HG03196 (cell line): ENCODE results near the gene CALN1.
"Not testable (repeated sequence)": the region's sequence is repeated elsewhere in the genome, so short reads cannot be mapped to it uniquely, and the experiment has no call there.

Experiments used
- ATAC-seq: cut with Tn5 transposase; IDR thresholded peaks from one replicate; pipeline ENCODE4 v1.9.1; 2021; ENCODE audit not compliant: unreplicated experiment

The CALN1 gene

DNA sequence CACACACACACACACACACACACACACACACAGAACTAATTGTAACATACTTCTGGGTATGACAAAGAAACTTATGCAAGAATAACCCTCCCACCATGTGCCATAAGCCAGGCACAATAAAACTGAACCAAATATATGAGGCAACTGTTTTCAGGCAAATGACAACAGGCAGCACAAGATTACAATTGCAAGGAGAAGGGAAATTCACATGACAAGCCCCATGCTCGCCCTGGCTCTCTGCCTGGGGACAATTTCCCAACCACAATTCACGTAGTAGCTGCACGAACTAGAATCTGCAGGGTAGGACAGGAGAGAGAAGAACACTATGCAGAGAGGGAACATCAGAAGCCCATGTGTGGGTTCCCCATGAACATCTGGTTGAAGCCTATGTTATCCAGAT, 143.3 kb downstream of the CALN1 start:
- no peak for ATAC-seq

DNA sequence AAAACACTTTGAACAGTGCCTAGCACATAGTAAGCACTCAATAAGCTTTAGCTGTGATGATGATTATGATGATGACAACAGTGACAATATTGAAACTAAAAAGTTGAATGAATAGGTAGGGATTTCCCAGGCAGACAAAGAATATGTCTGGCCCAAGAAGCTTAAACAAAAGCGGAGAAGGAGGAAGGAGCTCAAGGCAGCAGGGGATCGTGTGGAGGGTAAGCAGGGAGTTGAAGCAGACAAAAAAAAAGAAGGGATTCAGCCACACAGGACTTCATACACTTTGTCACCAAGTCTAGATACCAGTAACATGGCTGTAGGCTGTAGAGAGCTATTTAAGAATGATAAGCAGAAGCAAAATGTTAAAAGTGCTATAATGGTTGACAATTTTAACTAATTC, 144.0 kb downstream of the CALN1 start:
- no peak for ATAC-seq

DNA sequence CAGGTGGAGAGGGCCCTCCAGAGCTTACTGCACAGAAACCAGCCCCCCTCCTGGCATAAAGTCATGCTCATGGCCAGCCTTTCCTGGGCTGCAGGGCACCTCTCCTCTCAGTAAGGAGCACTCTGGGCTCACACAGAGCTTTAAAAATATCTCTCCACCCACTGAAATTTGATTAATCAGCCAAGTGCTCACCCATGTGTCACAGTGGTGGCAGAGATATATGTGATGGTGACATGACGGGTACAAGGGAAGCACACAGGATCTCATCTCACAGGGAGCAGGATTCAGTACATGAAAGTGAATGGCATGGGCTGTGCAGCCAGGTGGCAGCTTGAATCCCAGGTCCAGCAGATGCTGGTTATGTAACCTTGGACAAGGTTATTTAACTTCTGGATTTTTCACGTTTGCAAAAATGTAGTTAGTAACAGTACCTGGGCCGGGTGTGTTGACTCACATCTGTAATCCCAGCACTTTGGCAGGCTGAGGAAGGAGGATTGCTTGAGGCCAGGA, 144.8 kb downstream of the CALN1 start:
- no peak for ATAC-seq

DNA sequence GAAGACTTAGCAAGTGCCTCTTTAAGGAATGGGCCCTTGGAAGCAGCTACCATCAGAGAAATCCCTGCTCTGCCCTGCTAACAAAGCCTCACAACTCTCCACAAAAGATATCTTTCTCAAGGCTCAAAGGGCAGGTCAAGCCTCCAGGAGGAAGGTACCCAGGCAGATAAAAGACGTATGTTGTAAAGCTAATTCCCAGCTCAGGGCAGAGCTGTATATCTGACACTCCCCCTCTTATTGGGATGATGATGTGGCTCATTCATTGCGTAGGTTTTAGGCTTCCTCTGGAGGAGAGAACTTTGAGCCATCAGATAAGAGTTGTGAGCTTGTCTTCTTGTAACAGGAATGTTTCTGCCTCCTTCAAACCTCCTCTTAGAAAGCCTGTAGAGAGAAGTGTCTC, 145.4 kb downstream of the CALN1 start:
- ATAC-seq, result no peak

DNA sequence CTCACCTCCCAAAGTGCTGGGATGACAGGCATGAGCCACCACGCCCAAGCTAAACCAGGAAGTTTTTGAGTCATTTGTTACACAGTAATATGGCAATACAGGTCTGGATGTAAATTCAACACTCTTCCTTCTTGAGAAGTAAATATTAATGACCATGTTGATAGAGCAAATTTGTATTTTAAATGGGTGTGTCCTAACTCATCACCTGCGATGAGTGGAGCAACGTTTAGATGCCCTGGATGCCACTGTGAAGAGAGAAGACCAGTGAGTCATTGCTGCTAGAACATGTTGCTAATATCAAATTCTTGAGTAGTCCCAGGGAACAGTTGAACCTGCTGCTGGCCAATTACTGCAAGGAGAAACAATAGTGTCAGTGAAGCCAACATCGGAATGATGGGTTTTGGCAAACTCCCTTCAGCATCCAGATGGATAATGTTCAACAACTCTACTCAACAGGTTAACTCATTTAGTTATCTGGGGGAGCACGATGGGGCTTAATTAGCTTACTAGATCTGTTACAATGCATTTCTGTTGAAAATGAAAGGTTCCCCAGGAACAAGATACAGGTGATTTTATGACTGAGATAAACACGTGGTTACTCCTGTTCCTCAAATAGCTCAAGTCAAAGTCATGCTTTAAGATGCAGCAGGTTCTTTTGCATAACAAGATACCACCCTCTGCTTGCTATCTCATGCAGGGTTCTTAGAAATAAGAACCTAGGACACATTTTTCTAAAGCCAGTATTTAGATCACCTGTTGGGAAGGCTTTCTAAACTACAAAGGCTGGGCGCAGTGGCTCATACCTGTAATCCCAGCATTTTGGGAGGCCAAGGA, 146.8 kb downstream of the CALN1 start:
- ATAC-seq, result no peak

DNA sequence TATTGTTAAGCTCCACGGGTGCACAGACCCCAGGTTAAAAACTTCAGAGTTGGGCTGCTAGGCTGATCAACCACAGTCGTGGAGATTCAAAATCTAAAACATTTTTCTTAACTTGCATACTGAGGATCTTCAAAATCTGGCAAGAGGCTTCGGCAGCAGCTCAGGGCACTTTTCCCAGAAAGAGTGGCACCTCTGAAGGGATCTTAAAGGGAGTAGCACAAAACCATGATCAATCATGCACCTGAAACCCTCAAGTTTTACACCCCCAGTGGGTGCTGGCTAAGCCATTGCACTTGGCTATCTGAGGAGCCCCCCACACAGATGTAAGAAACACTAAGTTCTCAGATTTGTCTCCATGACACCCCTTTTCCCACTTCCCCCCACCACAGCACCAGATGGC, 151.7 kb downstream of the CALN1 start:
- ATAC-seq, result no peak

DNA sequence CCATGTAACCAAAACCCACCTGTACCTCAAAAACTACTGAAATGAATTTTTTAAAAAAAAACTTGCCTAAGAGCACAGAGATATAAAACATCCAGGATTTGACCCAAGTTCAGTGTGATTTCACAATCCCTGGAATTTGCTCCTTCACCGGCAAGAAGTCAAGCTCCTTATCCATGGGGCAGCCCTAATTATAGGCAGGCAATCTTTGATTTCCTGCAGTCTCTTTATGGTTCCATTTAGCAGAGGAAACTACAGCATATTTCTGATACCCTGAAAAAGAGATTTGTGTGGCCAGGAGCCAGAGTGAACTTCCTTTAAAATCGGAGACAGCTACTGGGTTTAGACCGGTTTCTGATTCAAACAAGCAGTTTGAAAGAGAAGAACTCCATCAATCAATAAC, 154.1 kb downstream of the CALN1 start:
- ATAC-seq, result no peak

DNA sequence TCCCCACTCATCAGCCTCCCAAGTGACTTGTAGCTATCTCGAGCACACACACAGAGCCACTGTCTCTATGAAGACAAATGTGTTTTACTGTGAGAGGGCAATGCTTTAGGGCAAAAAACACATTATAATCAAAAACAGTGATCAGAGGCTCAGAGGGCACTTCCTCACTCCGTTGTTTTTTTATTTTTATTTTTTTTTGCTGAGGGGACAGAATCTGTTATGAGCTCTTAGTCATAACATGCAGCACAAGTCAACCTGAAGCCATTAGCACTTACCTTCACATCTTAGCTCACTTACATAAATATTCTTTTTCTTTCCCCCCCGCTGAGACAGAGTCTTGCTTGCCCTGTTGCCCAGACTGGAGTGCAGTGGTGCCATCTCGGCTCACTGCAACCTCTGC, 157.7 kb downstream of the CALN1 start:
- ATAC-seq, result no peak

DNA sequence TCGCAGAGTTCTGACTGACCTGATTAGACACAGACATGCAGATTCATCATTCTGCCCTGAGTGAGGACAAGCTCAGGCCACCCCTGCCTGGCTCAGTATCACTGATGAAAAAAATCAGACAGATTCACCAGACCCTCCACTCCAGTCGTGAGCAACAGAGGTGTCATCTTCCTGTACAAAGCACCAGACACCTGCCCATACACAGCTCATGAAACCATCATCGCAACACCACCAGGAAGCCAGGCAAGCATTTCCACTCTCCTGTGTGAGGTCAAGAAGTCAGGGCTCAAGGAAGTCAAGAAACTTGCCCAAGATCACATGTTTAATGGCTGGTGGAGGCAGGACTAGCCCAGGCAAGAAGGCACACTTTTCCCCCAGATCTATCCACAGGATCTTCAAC, 163.0 kb downstream of the CALN1 start:
- ATAC-seq, result no peak

DNA sequence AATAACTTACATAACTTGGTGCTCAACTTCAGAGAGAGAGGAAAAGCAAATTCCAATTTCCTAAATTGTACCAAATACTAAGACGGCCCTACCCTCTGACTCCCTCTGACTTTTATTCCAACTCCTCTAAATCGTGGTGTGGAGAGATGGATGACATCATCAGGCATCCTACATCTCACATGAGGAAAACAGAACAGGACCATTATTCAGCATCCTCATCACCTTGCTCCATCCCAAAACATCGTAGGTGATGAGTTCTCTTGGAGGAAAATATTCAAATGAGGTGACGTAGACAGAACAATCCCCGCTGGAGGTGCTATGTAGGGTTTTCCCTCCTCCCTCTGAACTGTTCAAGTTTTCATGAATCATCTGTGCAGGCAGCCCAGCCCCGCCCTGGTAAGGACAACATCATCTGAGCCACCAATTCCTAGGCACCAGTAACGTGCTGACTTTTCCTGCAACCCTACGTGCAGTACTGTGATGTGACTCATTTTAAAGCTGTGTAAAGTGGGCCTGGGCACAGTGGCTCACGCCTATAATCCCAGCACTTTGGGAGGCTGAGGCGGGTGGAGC, 167.2 kb downstream of the CALN1 start:
- no peak for ATAC-seq

DNA sequence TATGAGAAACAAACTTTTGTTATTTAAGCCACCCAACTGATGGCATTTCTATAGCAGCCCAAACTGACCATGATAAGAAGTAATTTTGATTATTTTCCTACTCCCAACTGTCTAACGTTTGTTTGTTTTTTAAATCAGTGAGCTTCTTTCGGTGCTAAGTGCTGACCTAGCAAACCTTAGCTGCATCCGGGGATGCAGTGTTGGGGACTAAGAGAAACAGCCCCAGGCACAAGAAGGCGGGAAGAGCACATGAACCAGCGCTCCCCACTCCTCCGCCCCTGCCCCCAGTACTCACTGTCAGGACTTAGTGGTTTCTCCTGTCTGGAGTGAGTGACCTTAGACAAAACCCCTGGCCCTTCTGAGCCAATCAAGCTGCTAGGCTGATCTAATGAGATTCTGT, 168.8 kb downstream of the CALN1 start:
- no peak for ATAC-seq

DNA sequence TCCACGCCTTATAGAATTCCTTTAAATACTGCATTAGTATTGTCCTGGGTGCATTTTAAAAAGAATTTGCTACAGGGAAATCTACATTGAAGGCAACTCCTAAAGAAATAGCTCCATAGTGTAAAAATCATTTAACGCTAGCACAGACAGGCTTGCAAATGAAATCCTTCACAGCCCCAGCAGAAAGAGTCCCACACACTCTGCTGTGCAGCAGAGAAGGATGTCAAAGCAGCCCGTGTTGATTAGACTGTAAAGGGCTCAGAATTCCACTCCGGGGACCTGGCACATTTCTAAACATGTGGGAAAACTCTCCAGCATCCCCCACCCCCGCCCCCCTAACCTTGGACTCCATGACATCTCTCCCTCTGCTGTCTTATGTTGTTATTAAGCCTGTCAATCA, 176.8 kb downstream of the CALN1 start:
- no peak for ATAC-seq

DNA sequence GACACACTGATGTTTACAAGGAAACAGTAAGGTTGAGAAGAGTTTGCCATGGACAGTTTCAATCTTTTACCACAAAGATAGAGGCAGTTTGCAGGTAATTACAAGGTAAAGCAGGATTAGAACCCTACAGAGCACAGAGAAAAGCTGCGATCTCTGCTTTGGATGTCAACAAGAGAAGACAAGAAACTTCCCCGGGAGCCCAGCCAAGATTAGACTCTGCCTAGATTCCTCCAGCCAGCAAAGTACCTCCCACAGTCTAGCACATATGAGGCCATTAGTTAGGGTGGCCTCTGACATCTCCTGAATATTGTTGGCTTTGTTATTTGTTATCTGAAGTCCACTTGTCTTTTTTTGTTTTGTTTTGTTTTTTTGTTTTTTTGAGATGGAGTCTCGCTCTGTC, 178.1 kb downstream of the CALN1 start:
- ATAC-seq, result no peak

DNA sequence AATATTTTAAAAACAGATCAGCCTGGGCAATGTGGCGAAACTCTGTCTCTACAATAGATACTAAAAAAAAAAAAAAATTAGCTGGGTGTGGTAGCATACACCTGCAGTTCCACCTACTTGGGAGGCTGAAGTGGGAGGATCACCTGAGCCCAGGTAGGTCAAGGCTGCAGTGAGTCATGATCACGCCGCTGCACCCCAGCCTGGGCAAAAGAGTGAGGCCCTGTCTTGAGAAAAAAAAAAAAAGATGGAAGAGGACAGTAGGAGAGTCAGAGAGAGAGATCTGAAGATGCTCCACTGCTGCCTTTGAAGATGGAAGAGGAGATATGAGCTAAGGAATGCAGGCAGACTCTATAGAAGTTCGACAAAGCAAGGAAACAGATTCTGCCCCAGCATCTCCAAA, 181.9 kb downstream of the CALN1 start:
- no peak for ATAC-seq

DNA sequence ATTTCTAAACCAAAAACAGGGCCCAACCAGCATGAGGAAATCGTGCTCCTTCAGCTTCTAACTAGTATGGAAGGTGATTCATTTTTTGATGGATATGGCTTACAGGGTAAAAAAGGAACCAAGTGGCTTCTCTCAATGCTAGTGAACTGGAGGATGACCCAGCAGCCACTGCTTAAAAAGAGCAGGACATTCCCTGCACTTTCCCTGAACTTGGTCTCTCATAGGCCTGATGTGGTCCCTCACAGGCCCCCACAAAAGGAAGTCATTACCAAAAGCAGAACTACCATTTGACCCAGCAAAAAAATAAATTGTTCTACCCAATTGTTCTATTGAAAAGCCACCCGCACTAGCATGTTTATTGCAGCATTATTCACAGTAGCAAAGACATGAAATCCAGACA, 188.8 kb downstream of the CALN1 start:
- ATAC-seq, result no peak

DNA sequence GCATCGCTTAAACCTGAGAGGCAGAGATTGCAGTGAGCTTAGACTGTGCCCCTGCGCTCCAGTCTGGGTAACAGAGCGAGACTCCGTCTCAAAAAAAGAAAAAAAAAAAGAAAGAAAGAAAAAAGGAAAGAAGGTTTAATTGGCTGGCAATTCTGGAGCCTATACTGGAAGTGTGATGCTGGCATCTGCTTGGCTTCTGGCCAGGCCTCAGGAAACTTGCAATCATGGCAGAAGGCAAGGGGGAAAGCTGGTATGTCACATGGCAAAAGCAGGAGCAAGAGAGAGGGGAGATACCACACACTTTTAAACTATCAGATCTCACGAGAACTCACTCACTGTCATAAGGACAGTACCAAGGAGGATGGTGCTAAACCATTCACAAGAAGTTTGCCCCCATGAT, 190.0 kb downstream of the CALN1 start:
- ATAC-seq, result no peak

DNA sequence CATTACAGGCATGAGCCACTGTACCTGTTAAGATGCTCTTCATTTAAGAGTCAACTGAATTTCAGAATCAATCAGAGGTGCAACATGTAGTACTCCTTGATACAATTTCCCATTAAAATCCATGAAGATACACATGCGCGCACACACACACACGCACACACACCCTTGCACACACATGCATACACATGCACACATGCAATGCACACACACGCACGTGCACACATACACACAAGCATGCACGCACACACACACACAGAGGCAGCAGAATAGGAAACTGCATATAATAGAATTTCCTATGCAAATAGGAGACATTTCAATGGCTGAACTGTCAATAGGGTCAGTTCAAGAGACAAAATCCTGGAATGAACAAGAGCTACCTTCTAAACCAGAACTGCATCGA, 192.6 kb downstream of the CALN1 start:
- ATAC-seq, result no peak

DNA sequence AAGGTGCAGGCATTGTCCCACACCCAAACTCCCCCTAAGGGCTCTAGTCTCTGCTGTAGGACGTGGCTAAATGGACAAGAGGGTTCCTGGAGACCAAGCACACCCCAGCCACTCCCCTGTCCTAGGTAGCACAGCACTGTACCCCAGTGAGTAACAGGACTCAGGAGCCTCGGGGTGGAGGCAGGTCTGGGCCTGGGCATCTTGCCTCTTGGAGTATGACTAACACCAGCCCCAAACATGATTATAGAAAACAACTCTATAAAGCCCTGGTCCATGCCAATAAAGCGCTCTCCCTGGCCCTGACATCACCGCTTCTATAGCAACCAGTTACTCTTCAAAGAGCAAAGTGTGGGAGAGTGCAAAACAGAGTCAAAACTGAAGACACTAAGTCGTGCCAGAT, 195.0 kb downstream of the CALN1 start:
- ATAC-seq, result no peak

DNA sequence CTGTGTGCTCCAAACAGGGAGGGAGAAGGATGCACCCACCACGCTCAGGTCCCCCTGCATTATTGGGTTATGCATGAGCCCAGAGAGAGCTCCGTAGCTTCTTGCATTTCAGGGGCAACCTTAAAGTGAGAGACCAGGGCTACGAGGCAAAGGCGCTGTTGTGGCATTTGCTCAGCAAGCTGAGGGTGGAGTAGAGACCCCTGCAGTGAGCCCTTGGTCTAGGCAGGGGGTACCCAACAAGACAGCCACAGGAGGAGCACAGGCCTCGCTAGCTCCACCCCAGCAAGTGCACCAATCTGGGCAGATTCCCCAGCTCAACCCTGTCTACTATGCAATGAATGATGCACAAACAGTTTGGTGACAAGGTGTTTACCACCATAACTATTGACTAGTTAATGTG, 198.4 kb downstream of the CALN1 start:
- no peak for ATAC-seq

DNA sequence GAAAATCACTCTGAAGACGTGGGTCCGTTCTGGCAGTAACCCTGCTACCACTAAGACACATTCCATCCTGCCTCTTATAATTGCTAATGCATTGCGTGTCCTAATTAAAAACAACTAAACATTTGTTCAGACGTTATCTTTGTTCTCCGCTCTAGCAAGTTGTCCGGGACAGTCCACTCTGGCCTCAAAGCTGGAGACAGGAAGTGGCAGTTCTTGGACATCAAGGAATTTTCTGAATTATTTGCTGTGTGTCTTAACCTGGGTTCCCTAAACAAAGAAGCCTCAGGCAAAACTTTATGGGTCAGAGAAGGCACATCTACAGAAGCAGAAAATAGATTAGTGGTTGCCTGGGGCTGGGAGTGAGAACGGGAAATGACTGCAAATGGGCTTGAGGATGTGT, 199.1 kb downstream of the CALN1 start:
- ATAC-seq, result no peak

DNA sequence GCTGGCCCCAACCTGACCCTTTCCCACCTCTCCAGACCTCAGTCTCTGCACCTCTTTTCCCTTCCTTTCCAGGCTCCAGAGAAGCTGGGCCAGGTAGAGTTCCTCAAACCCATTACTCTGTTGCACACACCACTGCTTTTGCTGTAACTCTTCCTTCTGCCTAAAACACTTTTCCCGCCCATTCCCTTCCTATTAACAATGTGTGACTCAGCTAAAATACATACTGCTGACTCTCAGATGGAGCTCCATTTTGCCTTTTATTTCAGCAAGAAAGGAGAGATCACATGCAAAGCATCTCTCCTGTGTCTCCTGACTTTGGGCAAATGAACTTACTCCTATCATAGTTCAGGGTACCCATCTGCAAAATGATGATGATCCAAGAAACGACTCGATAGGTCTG, 201.0 kb downstream of the CALN1 start:
- ATAC-seq, result no peak

DNA sequence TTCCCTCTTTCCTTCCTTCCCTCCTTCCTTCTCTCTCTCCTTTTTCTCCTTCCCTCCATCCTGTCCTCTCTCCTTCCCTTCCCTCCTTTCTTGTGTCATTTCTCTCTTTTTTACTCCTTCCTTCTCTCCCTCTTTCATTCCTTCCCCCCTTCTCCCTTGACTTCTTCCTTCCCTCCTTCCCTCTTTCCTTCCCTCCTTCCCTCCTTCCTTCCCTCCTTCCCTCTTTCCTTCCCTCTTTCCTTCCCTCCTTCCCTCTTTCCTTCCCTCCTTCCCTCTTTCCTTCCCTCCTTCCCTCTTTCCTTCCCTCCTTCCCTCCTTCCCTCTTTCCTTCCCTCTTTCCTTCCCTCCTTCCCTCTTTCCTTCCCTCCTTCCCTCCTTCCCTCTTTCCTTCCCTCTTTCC, 203.1 kb downstream of the CALN1 start:
- not testable (repeated sequence) for ATAC-seq

DNA sequence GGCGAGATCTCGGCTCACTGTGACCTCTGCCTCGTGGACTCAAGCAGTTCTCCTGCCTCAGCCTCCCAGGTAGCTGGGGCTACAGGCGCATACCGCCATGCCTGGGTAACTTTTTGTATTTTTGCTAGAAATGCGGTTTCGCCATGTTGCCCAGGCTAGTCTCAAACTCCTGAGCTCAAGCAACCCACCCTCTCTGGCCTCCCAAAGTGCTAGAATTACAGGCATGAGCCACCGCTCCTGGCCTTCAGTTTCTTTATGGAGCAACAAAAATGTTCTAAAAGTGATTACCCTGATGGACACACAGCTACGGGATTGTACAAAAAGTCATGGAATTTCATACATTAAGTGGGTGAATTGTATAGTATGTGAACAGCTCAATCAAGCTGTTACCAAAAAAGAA, 216.0 kb downstream of the CALN1 start:
- ATAC-seq, result no peak
